ENCODE data around the gene CTBP1. TPM values are rescaled to one million over a fixed set of nuclear protein-coding genes. Genes with fewer than 3 reads are reported as not detected.

The CTBP1 gene
- total RNA-seq, 1 experiment from 2014 or later, result 184 TPM

GRCh38 chr4:1170156-1170975 lies 78.6 kb downstream of the CTBP1 start:
- peak in 1 of 2 experiments; percentile 19 for DNase-seq
- no peaks in the 10 kb centered on the region for H3K27me3 Mint-ChIP-seq (ENCODE audit: insufficient read depth, unreplicated experiment)
- no peak for TF ChIP-seq CTCF (IDR thresholded peaks at IDR 0.05; ENCODE audit: insufficient read depth in 1 of 2, low read depth in 1 of 2, low read length in 1 of 2, severe bottlenecking in 1 of 2, unreplicated experiment in 1 of 2)
- peaks cover 4% of the 10 kb centered on the region for H3K36me3 Mint-ChIP-seq (ENCODE audit: insufficient read depth, unreplicated experiment)
- no peak overlapping the region for H3K4me3 Mint-ChIP-seq (ENCODE audit: unreplicated experiment)
- Histone ChIP-seq H3K27me3 (replicated peaks; ENCODE audit: control insufficient read depth, insufficient read depth, low read length) (no peaks in the 10 kb centered on the region), H3K9me3 (no peaks in the 10 kb centered on the region), H3K4me1 (peaks cover 16% of the 10 kb centered on the region), H3K4me3 (ENCODE audit: low read depth, low read length) (no peak overlapping the region), H3K36me3 (ENCODE audit: control insufficient read depth, insufficient read depth, low read length) (no peaks in the 10 kb centered on the region)
- intact Hi-C loops (cut with micrococcal nuclease; ENCODE audit: unreplicated experiment), result no loop called here
- no peaks in the 10 kb centered on the region for H3K4me1 Mint-ChIP-seq (ENCODE audit: low read depth, unreplicated experiment)
- ChIA-PET POLR2A (no interaction called here), CTCF (no interaction called here)
- H3K27ac Mint-ChIP-seq (ENCODE audit: unreplicated experiment), result no peak overlapping the region
- no peaks in the 10 kb centered on the region for H3K9me3 Mint-ChIP-seq (ENCODE audit: unreplicated experiment)
- BruUV-seq (replicated peaks), result no TSS peak

- no TSS peak for BruUV-seq (replicated peaks)
Measured at GRCh38 chr4:1169691-1170096, 79.2 kb downstream of the CTBP1 start.

More at GRCh38 chr4:1169691-1170096, 79.2 kb downstream of the CTBP1 start:
- DNase-seq, result peak in 1 of 2 experiments; percentile 32
- intact Hi-C loops (cut with micrococcal nuclease; ENCODE audit: unreplicated experiment), result loop anchor here (5.0 kb wide), 1 partner anchor 38 kb away; no protein-coding TSS in a partner anchor
- Mint-ChIP-seq H3K4me3 (ENCODE audit: unreplicated experiment) (no peak overlapping the region), H3K4me1 (ENCODE audit: low read depth, unreplicated experiment) (no peaks in the 10 kb centered on the region), H3K27ac (ENCODE audit: unreplicated experiment) (no peak overlapping the region), H3K36me3 (ENCODE audit: insufficient read depth, unreplicated experiment) (peaks cover 4% of the 10 kb centered on the region), H3K9me3 (ENCODE audit: unreplicated experiment) (no peaks in the 10 kb centered on the region), H3K27me3 (ENCODE audit: insufficient read depth, unreplicated experiment) (peaks cover 2% of the 10 kb centered on the region)
- H3K4me3 ChIP-seq (ENCODE audit: low read depth, low read length), result no peak overlapping the region
- ChIA-PET CTCF (interaction anchor here (0.6 kb wide), 1 partner anchor 13 kb away, joined by 3 read pairs; no protein-coding TSS in a partner anchor), POLR2A (no interaction called here)
- peaks cover 16% of the 10 kb centered on the region for H3K4me1 ChIP-seq
- TF ChIP-seq CTCF (IDR thresholded peaks at IDR 0.05; ENCODE audit: insufficient read depth in 1 of 2, low read depth in 1 of 2, low read length in 1 of 2, severe bottlenecking in 1 of 2, unreplicated experiment in 1 of 2), result no peak
- H3K9me3 ChIP-seq, result no peaks in the 10 kb centered on the region
- no peaks in the 10 kb centered on the region for H3K36me3 ChIP-seq (ENCODE audit: control insufficient read depth, insufficient read depth, low read length)
- no peaks in the 10 kb centered on the region for H3K27me3 ChIP-seq (replicated peaks; ENCODE audit: control insufficient read depth, insufficient read depth, low read length)

Measured in Caco-2 (cell line).